Measurements from ENCODE around the gene PDZD2.

- TF ChIP-seq CTCF (IDR thresholded peaks at IDR 0.05) (no peak), POLR2A (IDR thresholded peaks at IDR 0.05) (no peak)
Measured at GRCh38 chr5:31806561-31806960, 167.6 kb downstream of the PDZD2 start.
